GDM1 (cell line): Measurements from ENCODE around the gene ZNF597.

Experiments used
- DNase-seq: peaks from one replicate; lab custom pipeline; 2025; lab: John Stamatoyannopoulos, UW

Gene ZNF597, protein sequence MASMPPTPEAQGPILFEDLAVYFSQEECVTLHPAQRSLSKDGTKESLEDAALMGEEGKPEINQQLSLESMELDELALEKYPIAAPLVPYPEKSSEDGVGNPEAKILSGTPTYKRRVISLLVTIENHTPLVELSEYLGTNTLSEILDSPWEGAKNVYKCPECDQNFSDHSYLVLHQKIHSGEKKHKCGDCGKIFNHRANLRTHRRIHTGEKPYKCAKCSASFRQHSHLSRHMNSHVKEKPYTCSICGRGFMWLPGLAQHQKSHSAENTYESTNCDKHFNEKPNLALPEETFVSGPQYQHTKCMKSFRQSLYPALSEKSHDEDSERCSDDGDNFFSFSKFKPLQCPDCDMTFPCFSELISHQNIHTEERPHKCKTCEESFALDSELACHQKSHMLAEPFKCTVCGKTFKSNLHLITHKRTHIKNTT

GRCh38 chr16:3443108-3444031, at the start of gene ZNF597, which contains the start of gene NAA60:
TSS of gene ZNF597 (minus strand) at chr16:3443504. CDS start at chr16:3443153, 351 bp downstream.
TSS of gene NAA60 (plus strand) at chr16:3443680. CDS start at chr16:3476228, 32,548 bp downstream.
- DNase-seq = peak; percentile 79

- DNase-seq = no peak
These were observed 49.1 kb upstream of the ZNF597 start for GRCh38 chr16:3492356-3492755.

DNA sequence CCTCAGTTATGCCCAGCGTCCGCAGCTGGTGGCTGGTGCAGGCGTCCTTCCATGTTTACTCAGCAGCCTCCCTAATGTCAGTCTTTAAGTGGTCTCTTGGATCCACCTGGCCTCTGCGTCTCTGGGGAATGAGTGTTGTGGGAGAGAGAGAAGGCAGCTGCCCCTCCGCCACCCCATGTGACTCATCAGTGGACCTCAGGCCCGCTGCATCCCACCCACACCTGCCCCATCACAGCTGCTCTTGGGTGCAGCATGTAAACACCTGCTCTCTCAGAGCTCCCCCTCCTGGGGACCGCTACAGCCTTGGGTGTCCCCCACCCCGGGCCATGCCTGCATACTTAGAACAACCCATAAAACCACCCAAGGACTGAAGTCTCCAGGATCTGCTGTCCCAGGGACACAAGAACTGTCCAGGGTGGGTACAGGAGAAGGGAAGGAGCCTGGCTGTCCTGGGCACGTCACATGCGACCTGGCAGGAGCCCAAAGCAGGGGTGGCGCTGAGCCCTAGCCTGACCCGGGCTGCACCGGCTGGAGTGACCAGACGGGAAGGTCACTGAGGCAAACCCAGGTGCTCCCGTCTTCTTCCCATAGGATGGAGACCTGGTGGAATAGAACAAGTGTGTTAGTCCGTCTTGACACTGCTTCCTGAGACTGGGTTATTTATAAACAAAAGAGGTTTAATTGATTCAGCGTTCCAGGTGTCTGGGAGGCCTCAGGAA, 47.8 kb upstream of the ZNF597 start:
- DNase-seq = no peak

- no peak for DNase-seq
These were observed 45.5 kb upstream of the ZNF597 start for GRCh38 chr16:3488801-3489200.

DNA sequence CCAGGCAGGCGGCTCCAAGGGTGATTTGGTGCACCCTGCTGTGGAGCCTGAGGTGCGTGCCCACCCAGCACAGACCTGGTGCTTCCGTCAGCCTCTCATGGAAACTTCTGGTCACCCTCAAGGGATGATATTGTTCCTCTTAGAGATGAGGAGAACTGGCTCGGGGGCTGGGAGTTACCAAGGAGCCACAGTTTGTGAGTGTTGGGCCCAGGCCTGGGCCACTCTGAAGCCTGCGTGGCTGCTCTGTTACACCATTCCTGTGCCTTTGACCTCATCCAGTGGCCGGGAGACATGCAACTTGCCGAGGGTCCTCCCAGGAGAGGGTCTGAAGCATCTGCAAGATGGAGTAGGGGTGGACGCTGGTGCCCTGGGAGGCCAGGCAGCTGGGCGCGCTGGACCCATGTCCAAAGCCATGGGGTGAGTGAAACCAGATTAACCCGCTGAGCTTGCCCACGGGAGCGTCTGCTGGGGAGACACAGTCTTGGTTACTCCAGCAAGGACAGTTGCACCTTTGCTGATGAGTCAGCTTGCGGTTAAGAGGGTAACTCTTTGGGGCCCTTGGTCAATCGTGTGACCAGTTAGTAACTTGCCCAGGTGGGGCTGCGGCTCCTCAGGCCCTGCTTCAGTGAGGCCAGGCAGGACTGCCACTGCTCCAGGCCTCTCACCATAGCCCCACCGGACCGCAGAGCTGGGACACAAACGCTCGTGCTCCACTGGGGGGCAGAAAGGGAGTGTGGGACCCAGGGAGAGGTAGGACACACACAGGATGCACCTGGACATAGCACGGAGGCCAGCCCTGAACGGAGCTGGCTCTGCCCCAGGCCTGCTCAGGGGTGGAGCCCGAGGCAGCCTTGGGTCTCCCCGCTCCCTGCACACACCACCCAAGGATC, 44.5 kb upstream of the ZNF597 start:
- DNase-seq = no peak

DNA sequence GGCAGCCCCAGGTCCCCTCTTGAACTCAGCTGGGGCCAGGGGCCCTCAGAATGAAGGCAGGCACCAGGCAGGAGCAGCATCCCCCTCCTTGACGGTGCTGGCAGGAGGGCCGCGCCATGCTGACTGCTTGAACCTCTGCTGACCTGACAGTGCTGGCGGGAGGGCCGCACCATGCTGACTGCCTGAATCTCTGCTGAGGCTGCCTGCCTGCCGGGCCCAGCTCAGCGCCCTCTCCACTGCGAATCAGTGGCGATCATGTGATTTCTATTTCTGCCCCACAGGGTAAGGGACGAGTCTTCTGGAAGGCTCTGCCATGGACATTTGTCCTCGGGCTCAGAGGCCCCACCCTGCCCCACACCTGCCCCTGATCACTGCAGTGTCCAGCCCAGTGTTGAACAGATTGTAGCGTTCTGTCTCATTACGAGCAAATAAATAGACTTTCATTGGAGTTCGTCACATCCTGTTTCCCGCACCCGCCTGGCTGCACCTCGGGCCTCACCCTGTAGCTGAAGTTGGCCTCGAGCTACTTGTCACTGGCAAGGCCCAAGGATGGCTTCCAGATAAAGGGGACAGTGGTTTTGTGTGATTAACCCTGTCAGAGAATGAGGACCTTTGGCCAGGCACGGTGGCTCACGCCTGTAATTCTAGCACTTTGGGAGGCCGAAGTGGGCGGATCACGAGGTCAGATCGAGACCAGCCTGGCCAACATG, 43.4 kb upstream of the ZNF597 start:
- DNase-seq = no peak

GRCh38 chr16:3485821-3486505, 42.7 kb upstream of the ZNF597 start:
- DNase-seq = no peak

DNA sequence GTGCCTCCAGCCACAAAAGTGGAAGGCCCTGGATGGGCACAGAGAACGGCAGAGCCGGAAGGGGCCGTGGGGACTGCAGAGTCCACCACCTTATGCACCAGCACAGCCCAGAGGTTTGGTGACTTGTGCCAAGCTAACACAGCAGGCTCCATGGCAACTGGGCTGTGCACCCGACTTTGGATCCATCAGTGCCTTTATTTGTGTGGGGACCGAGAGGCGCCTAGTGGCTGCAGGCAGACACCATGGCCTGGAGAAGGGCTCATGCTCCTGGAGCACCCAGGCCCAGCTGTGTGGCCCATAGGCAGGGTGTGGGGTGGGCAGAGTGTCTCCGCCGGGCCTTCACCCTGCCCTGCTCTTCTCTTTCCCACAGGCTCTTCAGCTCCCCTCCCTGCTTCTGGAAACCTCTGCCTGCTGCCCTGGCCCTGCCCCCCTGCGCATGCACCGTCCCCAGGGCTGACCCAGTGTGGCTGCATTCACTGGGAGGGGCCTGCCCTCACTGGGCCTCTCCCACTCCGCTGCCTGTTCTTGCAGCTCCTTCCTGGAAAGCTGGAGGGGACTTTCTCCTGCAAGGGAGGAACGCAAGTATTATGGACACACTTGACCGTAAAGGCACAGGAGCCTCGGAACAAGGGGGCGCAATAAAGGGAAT, 41.9 kb upstream of the ZNF597 start:
- no peak for DNase-seq

DNA sequence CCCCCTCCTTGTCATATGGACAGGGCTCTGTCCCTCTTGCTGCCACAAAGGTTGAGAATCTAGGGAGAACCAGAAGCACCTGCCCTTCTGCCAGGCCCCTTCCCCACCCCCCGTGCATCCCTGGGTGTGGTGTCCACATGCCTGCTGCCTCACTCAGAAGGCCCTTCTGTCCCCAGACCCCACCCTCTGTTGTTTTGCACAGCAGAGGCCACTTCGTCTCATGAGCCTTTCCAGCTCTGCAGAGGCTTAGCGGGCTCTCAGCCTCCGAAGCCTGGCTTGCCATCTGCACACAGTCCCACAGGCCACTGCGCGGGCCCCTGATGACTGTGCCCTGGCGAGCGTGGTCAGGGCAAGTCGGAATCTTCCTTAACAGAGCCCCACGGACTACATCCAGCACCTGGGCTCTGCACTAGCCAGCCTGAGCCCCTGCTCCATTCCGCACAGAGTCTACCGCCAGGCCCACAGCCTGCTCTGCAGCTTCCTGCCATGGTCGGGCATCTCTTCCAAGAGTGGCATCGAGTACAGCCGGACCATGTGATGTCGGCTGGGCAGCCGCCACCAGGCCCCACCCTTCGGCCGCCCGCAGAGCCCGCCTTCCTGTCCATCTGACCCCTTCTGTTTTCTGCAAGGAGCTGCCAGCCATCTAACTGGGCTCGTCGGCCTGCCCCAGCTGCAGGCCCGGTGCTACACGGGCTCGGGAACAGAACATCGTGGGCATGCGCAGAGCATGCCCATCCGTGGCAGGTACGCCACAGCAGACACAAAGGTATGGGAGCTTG, 41.2 kb upstream of the ZNF597 start:
- no peak for DNase-seq

DNA sequence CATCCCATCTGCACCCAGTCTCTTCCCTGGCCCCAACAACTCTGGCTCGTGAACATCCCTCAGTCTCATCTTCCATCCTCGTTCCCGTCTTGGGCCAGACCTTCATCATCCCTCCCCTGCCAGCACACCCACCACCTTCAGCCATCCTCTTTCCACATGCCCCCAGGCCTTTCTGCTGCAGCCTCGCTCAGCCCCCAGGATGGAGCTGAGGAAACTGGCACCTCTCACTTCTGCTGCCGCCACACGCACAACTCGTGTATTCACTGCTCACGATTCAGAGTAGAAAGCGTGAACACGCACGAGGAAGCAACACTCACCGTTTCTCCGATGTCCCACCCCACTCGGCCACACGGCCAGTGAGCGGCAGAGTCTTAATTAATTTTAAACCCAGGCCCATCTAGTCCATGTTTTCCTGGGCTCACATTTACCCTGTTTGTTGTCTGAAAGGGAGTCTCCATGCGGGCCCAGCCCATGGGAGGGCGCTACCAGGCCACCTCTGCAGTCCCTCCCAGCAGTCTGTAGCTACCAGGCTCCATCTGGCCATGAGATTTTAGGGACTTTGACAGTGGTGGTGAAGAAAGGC, 39.4 kb upstream of the ZNF597 start:
- no peak for DNase-seq

- no peak for DNase-seq
These were observed 38.7 kb upstream of the ZNF597 start for GRCh38 chr16:3481696-3482658.

GRCh38 chr16:3480901-3481695, 37.8 kb upstream of the ZNF597 start:
- no peak for DNase-seq

- no peak for DNase-seq
These were observed 36.4 kb upstream of the ZNF597 start for GRCh38 chr16:3479654-3480216.

DNA sequence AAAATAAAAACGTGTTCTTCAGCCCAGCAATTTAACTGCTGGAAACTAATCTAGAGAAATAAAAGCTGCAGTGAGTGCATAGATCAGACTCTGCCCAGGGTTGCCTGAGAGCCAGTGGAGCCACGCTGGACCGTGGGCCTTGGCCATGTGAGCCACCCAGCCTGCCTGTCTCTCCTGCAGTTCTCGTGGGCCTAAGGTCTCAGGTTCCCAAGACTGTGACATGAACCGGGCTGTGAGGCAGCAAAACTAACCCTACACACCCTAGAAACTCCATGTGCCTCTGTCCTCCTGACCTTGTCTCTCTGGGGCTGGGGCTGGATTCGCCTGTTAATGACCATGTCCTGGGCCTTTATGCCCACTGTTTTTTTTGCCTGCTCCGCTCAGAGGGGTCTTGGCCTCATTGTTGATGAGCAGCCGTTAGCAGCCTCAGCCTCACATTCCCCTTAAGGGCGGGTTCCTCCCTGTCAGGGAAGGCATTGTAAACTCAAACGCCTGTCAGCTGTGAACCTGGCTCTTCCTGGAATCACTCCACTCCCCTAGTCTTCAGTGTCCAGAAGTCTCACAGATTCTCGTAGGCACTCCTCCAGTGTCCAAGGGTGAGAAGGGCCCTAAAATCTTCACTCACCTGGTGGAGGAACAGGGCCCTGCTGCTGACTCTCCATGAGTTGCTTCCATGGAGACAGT, 35.1 kb upstream of the ZNF597 start:
- no peak for DNase-seq

- no peak for DNase-seq
These were observed 33.1 kb upstream of the ZNF597 start for GRCh38 chr16:3476409-3476808.
